ENCODE data around the gene MLEC. TPM values are rescaled to one million over a fixed set of nuclear protein-coding genes. Genes with fewer than 3 reads are reported as not detected.

The MLEC gene
- total and polyA plus RNA-seq, 9 of the 15 experiments (the other 6 are each of a cell fraction or from before 2014, with no cell fraction given): 18.5 to 108 (median 57.8) TPM

GRCh38 chr12:120708651-120709050, 21.7 kb downstream of the MLEC start (continued):
- TF ChIP-seq ZNF586 (CRISPR knock-in tag; conservative IDR thresholded peaks at IDR 0.05) (no peak), ZNF408 (CRISPR knock-in tag; IDR thresholded peaks at IDR 0.05; ENCODE audit: low read depth) (no peak), MYBL2 (IDR thresholded peaks at IDR 0.05; ENCODE audit: low read depth) (no peak), MYBL2 (CRISPR knock-in tag; IDR thresholded peaks at IDR 0.05; ENCODE audit: borderline replicate concordance) (no peak), ZSCAN29 (IDR thresholded peaks at IDR 0.05) (no peak)

GRCh38 chr12:120710031-120710804, 23.3 kb downstream of the MLEC start, which contains the start of gene UNC119B:
Gene UNC119B (plus strand): TSS chr12:120710458. CDS start chr12:120710475, 17 bp downstream.
- peak within 1 kb of the TSS; percentile 83 for H3K4me3 ChIP-seq
- FAIRE-seq (peak; percentile 19), DNase-seq (ENCODE audit: extremely low read depth in 1 of 4, low spot score in 3 of 4) (peak; percentile 75 to 92 (median 90)), ATAC-seq (peak; percentile 94)
- in situ Hi-C loops (cut with MboI): loop anchor here (5.0 kb wide), 1 partner anchor 128 kb away; the partner anchor contains the start of gene POP5
- H3K27me3 ChIP-seq (ENCODE audit: control insufficient read depth in 2 of 2, insufficient read depth in 2 of 2, low read length in 2 of 2): no peaks in the 10 kb centered on the region
- H3K27ac ChIP-seq (ENCODE audit: extremely low read depth, low read depth, low read length): peak within 1 kb of the TSS; percentile 71
- peak within 1 kb of the TSS; percentile 76 to 97 for H3K9ac ChIP-seq (ENCODE audit: insufficient read depth in 1 of 2, low read depth in 2 of 2, low read length in 2 of 2)
- CTCF ChIA-PET (ENCODE audit: low intra/inter-chr PET ratio): interaction anchor here (1.2 kb wide), 1 partner anchor 61 kb away, joined by 5 read pairs; no protein-coding TSS in a partner anchor
- peaks cover 28% of the 10 kb centered on the region for H3K36me3 ChIP-seq (ENCODE audit: control insufficient read depth, insufficient read depth, low read length)
- peaks cover 7 to 17% of the 10 kb centered on the region in 2 experiments; a peak in 4 of 5 replicates for H3K4me1 ChIP-seq (replicated peaks in 1 of 2; ENCODE audit: control insufficient read depth in 2 of 2, insufficient read depth in 2 of 2, low read length in 2 of 2)
- H3K9me3 ChIP-seq (replicated peaks; ENCODE audit: control insufficient read depth, insufficient read depth, low read depth, low read length): no peaks in the 10 kb centered on the region
- intact Hi-C loops (cut with micrococcal nuclease): loop anchor here (2.0 kb wide), 1 partner anchor 23 kb away; the partner anchor contains the start of gene MLEC
- H3K9me1 ChIP-seq (ENCODE audit: control insufficient read depth, insufficient read depth, low read length): no peaks in the 10 kb centered on the region
- no peaks in the 10 kb centered on the region; the same call in 1 of the 2 replicates for H4K20me1 ChIP-seq (replicated peaks; ENCODE audit: control insufficient read depth, insufficient read depth, low read length)
- 2% methylated on average over 33 of the region's 76 CpGs for whole genome bisulfite sequencing (ENCODE audit: insufficient coverage, low coverage, missing lambda C conversion rate)
- POLR2A ChIA-PET: interaction anchor here (0.6 to 3.6 kb wide), 11 partner anchors 9 to 268 kb away, joined by 3 to 24 read pairs (median 4); partner anchors contain the start of gene MLEC
- peaks cover 16% of the 10 kb centered on the region for H3K79me2 ChIP-seq (ENCODE audit: control insufficient read depth, insufficient read depth, low read length)
- no TSS peak for BruUV-seq (replicated peaks)
- peak within 1 kb of the TSS; percentile 79 for H3K4me2 ChIP-seq (ENCODE audit: insufficient read depth, low read length)
- H2AFZ ChIP-seq (ENCODE audit: low read depth, low read length): peak within 1 kb of the TSS; percentile 88
- no peak for TF ChIP-seq ETV5 (CRISPR knock-in tag; IDR thresholded peaks at IDR 0.05; ENCODE audit: low read depth)
- TF ChIP-seq RBM25 (IDR thresholded peaks at IDR 0.05; ENCODE audit: low read depth, low read length, severe bottlenecking): no peak
- peak; percentile 56 for TF ChIP-seq TBP (optimal IDR thresholded peaks at IDR 0.05; ENCODE audit: low read depth, low read length)
- peak; percentile 46; the same call in 1 of the 2 replicates for TF ChIP-seq NFIC (IDR thresholded peaks at IDR 0.05)
- peak in 1 of 2 experiments; percentile 61; a peak in 2 of 4 replicates for TF ChIP-seq NONO (IDR thresholded peaks at IDR 0.05; ENCODE audit: low read depth in 2 of 2, low read length in 1 of 2)
- TF ChIP-seq RB1 (IDR thresholded peaks at IDR 0.05; ENCODE audit: low read depth): peak; percentile 54
- no peak for TF ChIP-seq HNRNPK (IDR thresholded peaks at IDR 0.05; ENCODE audit: low read depth, low read length, poor library complexity, severe bottlenecking)
- TF ChIP-seq RBFOX2 (IDR thresholded peaks at IDR 0.05; ENCODE audit: low read depth, low read length): peak; percentile 81
- peak; percentile 51 for TF ChIP-seq SAP30 (IDR thresholded peaks at IDR 0.05; ENCODE audit: borderline replicate concordance, insufficient read depth, low read depth, low read length, poor library complexity, severe bottlenecking)
- peak; percentile 46 to 68; a peak in 1 of 4 replicates for TF ChIP-seq HDAC1 (IDR thresholded peaks at IDR 0.05)
- 0 out of 4 replicates have a peak, but pooled peaks of 1 of the 2 experiments have one; percentile 51 for TF ChIP-seq UBTF (IDR thresholded peaks at IDR 0.05; ENCODE audit: borderline replicate concordance in 1 of 2, low read depth in 2 of 2, low read length in 2 of 2)
- TF ChIP-seq SRSF3 (IDR thresholded peaks at IDR 0.05; ENCODE audit: insufficient read depth, low read length): no peak
